Measurements from ENCODE around the gene SLC22A4. TPM values are rescaled to one million over a fixed set of nuclear protein-coding genes. Genes with fewer than 3 reads are reported as not detected.

Gene SLC22A4
- total RNA-seq, 1 donor from 2014 or later, result 0.48 TPM

DNA sequence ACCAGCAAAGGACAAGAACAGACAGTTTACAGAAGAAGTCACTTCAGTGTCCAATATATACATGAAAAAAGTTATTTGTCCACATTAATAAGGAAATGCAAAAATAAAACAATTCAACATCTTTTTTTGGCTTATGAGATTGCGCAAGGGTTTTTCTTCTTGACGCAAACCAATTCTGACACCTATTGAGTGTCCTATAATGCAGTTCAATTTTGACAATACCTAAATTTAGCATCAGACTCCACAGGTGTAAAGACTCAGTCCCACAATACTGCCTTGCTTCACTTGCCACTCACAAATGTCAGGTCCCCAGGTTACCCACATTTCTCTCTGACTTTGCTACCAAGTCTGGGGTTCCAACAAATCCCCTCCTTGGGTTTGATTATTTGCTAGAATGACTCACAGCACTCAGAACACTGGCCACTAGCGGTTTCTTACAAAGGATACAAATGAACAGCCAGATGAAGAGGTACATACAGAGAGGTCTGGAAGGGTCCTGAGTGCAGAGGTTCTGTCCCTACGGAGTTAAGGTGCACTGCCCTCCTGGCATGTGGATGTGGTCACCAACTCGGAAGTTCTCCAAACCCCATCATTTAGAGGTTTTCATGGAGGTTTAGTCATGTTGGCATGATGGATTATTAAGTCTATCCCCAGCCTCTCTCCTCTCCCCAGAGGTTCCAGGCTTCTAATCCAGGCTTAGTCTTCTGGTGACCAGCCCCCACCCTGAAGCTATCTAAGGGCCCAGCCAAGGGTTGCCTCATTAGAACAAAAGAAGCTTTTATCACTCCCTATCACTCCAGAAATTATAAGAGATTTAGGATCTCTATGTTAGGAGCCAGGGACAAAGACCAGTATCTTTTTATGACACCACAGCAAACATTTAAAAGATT is 48.3 kb downstream of the SLC22A4 start:
- no peak overlapping the region for H3K27ac Mint-ChIP-seq
- H3K4me3 Mint-ChIP-seq (ENCODE audit: low read depth), result no peak overlapping the region
- H3K4me1 Mint-ChIP-seq (ENCODE audit: low read depth), result peaks cover 4% of the 10 kb centered on the region
- peaks cover 17% of the 10 kb centered on the region for H3K9me3 Mint-ChIP-seq (ENCODE audit: low read depth)
- DNase-seq (ENCODE audit: low spot score, unreplicated experiment), result no peak
- H3K27me3 Mint-ChIP-seq, result no peaks in the 10 kb centered on the region
- TF ChIP-seq, protein P1, sequence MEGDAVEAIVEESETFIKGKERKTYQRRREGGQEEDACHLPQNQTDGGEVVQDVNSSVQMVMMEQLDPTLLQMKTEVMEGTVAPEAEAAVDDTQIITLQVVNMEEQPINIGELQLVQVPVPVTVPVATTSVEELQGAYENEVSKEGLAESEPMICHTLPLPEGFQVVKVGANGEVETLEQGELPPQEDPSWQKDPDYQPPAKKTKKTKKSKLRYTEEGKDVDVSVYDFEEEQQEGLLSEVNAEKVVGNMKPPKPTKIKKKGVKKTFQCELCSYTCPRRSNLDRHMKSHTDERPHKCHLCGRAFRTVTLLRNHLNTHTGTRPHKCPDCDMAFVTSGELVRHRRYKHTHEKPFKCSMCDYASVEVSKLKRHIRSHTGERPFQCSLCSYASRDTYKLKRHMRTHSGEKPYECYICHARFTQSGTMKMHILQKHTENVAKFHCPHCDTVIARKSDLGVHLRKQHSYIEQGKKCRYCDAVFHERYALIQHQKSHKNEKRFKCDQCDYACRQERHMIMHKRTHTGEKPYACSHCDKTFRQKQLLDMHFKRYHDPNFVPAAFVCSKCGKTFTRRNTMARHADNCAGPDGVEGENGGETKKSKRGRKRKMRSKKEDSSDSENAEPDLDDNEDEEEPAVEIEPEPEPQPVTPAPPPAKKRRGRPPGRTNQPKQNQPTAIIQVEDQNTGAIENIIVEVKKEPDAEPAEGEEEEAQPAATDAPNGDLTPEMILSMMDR (IDR thresholded peaks at IDR 0.05; ENCODE audit: unreplicated experiment), result no peak
- peaks cover 16% of the 10 kb centered on the region for H3K36me3 Mint-ChIP-seq (ENCODE audit: insufficient read depth)

DNA sequence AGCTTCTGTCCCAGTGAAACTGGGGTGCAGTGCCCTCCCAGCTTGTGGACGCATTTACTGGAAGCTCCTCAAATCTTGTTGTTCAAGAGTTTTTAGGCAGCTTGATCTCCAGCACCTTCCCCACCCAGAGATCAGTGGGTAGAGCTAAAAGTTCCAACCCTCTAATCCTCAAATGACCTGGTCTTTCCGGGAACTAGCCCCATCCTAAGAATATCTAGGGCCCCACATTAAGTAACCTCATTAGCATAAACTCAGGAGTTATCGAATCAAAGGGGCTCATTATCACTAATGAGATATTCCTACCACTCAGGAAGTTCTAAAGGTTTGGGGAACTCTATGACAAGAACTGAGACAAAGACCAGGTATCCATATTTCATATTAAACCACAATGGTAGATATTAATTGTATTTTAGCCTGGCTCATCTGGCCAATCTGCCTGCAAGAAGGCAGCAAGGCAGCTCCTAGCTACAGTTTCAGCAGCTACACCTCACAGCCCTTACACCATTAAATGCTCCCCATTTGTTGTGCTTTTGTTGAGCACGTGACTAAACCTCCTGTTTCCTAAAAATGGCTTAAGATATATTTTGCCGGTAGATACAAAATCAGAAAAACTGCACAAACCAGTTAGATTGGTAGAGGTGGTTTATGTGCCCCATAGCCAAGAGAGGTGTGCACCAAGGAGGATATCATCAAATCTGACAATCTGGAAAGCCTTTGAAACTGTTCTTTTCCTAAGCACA is 50.8 kb downstream of the SLC22A4 start:
- Mint-ChIP-seq H3K36me3 (ENCODE audit: insufficient read depth) (peaks cover 32% of the 10 kb centered on the region), H3K4me3 (ENCODE audit: low read depth) (no peak overlapping the region), H3K27me3 (no peaks in the 10 kb centered on the region), H3K27ac (no peak overlapping the region), H3K4me1 (ENCODE audit: low read depth) (peaks cover 4% of the 10 kb centered on the region), H3K9me3 (ENCODE audit: low read depth) (peaks cover 25% of the 10 kb centered on the region)
- DNase-seq (ENCODE audit: low spot score, unreplicated experiment), result no peak
- TF ChIP-seq, protein P1 (IDR thresholded peaks at IDR 0.05; ENCODE audit: unreplicated experiment), result no peak

DNA sequence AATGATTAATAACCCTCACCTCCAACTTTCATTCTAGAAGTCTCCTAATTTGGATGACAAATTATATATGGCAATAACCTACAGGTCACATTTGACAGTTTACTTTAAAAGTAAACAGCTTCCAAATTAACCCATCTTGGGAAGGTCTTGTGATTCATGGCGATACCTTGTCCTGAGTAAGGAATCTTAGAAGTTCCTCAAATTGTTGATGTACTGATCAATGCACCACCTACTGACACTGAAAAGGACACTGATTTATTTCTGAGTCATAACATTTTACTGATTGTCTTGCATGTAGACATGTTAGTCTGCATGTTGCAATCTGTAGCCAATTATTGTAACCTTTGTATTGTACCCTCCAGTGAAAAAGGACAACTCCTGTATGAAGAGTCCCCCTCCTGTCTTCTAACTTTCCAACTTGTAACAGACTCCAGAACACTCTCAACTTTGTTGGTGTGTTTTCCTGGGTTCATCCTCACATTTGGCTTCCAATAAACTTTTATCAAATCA is 59.3 kb downstream of the SLC22A4 start:
- H3K27ac Mint-ChIP-seq, result no peak overlapping the region
- H3K9me3 Mint-ChIP-seq (ENCODE audit: low read depth), result peaks cover 9% of the 10 kb centered on the region
- H3K4me1 Mint-ChIP-seq (ENCODE audit: low read depth), result no peaks in the 10 kb centered on the region
- no peaks in the 10 kb centered on the region for H3K27me3 Mint-ChIP-seq
- DNase-seq (ENCODE audit: low spot score, unreplicated experiment), result no peak
- H3K36me3 Mint-ChIP-seq (ENCODE audit: insufficient read depth), result peaks cover 27% of the 10 kb centered on the region
- H3K4me3 Mint-ChIP-seq (ENCODE audit: low read depth), result no peak overlapping the region
- TF ChIP-seq, protein P1 (IDR thresholded peaks at IDR 0.05; ENCODE audit: unreplicated experiment), result no peak

DNA sequence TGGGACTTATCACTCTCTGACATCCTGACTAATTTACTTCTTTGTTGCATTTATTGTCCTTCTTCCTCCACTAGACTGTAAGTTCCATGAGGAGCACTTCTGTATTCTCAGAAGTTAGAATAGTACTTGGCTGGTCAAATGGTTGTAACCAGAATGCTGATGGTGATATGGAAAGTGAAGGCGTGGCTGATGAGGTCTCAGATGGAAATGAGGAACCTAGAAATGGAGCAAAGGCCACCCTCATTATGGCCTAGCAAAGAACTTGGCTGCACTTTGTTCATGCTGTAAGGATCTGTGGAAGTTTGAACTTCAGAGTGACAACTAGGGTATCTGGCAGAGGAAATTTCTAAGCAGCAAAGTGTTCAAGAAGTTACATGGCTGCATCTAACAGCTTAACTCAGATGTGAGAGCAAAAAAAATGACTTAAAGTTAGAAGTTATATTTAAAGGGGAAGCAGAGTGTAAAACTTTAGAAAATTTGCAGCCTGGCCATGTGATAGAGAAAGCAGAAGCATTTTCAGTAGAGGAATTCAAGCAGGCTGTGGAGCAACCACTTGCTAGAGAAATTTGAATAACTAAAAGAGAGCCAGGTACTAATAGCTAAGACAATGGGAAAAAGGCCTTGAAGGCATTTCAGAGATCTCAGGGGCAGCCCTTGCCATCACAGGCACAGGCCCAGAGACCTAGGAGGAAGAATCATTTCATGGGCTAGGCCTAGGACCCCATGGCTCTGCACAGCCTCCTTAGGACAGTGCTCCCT is 60.4 kb downstream of the SLC22A4 start:
- Mint-ChIP-seq H3K36me3 (ENCODE audit: insufficient read depth) (peaks cover 20% of the 10 kb centered on the region), H3K27ac (no peak overlapping the region), H3K27me3 (no peaks in the 10 kb centered on the region), H3K9me3 (ENCODE audit: low read depth) (peaks cover 9% of the 10 kb centered on the region), H3K4me3 (ENCODE audit: low read depth) (no peak overlapping the region), H3K4me1 (ENCODE audit: low read depth) (no peaks in the 10 kb centered on the region)
- TF ChIP-seq, protein P1 (IDR thresholded peaks at IDR 0.05; ENCODE audit: unreplicated experiment), result no peak
- DNase-seq (ENCODE audit: low spot score, unreplicated experiment), result no peak

Measured in progenitor cell of endocrine pancreas (in vitro differentiated cells).